ENCODE results near the gene CGGBP1.
"Not testable (repeated sequence)": the region's sequence is repeated elsewhere in the genome, so short reads cannot be mapped to it uniquely, and the experiment has no call there.

The CGGBP1 gene

GRCh38 chr3:88033808-88034207, 25.0 kb downstream of the CGGBP1 start:
- no peak for DNase-seq

GRCh38 chr3:88033079-88033478, 25.7 kb downstream of the CGGBP1 start:
- DNase-seq, result no peak

- DNase-seq, result no peak
These were observed 26.6 kb downstream of the CGGBP1 start for GRCh38 chr3:88032245-88032644.

- DNase-seq, result peak; percentile 50
These were observed 27.1 kb downstream of the CGGBP1 start for GRCh38 chr3:88031642-88032077.

- DNase-seq, result no peak
These were observed 28.6 kb downstream of the CGGBP1 start for GRCh38 chr3:88030210-88030609.

GRCh38 chr3:88028876-88029275, 29.9 kb downstream of the CGGBP1 start:
- DNase-seq, result no peak

GRCh38 chr3:88025001-88025552, 33.7 kb downstream of the CGGBP1 start:
- DNase-seq, result no peak

- no peak for DNase-seq
These were observed 39.8 kb downstream of the CGGBP1 start for GRCh38 chr3:88019024-88019423.

GRCh38 chr3:88015656-88016055, 43.1 kb downstream of the CGGBP1 start:
- DNase-seq, result not testable (repeated sequence)

- no peak for DNase-seq
These were observed 45.2 kb downstream of the CGGBP1 start for GRCh38 chr3:88013592-88013991.

GRCh38 chr3:88010810-88011209, 48.0 kb downstream of the CGGBP1 start:
- DNase-seq, result no peak

- DNase-seq, result no peak
These were observed 49.7 kb downstream of the CGGBP1 start for GRCh38 chr3:88009066-88009465.

- no peak for DNase-seq
These were observed 53.7 kb downstream of the CGGBP1 start for GRCh38 chr3:88005066-88005465.

GRCh38 chr3:88003115-88003755, 55.6 kb downstream of the CGGBP1 start:
- DNase-seq, result peak; percentile 16

GRCh38 chr3:88002448-88002847, 56.4 kb downstream of the CGGBP1 start:
- DNase-seq, result no peak
